ENCODE measurements around the gene PHACTR3.

Gene PHACTR3

GRCh38 chr20:59622496-59622895 is 18.2 kb downstream of the PHACTR3 start:
- no peak for DNase-seq (ENCODE audit: low read depth)

DNA sequence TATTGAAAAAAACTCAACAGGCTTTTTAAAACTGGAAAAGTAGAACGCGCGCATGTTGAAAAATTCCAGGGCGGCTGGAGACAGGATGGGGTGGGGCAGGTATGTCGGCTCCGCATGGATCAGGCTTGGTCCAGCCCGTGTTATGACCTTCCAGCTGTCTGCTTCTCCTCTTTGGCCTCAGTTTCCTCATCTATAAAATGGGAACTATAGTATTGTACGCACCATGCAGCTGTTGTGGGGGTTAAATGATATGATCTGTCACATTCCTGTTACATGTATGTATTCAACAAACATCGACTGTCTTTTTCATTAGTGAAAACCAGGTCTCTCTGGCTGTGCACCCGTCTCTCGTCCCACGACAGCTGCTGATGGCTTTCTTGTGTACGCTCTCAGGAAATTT is 18.8 kb downstream of the PHACTR3 start:
- no peak for DNase-seq (ENCODE audit: low read depth)

DNA sequence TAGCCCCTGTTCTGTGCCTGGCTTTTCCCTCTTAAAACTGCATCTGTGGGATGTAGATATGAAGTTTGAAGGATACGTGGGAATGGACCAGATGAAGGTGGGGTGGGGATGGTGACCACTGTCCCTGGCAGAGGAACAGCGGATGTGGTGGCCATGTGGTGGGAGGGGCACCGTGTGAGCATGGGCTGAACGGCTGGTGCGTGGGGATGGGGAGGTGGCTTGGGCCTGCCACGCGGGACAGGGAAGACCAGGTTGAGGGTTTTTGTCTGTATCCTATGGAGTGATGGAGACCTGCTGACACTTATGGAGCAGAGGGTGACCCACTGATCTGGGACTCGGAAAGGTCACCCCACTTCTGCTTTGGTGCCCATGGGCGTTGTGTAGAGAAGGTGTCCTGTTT is 19.2 kb downstream of the PHACTR3 start:
- no peak for DNase-seq (ENCODE audit: low read depth)

DNA sequence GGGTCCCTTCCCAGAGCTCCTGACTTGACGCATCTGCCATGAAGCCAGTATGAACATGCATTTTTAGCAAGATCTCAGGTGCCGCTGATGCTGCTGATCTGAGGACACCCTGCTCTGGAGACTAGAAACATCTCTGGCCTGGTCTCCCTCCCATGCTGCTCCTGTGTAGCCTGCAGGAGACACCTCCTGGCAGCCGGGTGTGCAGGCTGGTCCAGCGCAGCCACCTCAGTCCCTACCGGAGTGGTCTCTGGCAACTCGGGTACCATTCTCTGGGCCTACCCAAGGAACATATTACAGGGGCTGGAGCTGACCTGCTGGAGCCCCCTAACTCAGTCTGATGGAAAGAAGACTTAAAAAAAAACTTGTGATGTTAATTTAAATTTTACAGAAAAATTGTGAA is 20.1 kb downstream of the PHACTR3 start:
- no peak for DNase-seq (ENCODE audit: low read depth)

GRCh38 chr20:59625214-59625922 is 21.0 kb downstream of the PHACTR3 start:
- no peak for DNase-seq (ENCODE audit: low read depth)

DNA sequence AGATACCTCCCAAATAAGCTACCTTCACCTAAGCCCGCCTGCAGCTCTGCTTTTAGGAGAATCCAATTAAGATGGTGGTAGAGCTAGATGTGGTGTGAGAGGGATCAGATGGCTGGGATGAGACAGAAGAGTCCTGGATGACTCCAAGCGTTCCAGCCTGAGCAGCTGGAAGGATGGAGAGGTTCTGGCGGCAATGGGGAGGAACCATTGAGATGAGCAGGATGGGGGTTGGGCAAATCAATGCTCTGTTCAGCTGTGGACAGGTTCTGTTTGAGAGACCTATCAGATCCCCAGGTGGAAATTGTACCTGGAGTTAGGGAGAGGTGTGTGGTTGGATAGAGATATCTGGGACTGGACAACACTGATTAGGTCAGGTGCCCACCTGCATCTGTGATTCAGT is 23.0 kb downstream of the PHACTR3 start:
- no peak for DNase-seq (ENCODE audit: low read depth)

GRCh38 chr20:59628171-59628570 is 23.8 kb downstream of the PHACTR3 start:
- DNase-seq (ENCODE audit: low read depth), result no peak

DNA sequence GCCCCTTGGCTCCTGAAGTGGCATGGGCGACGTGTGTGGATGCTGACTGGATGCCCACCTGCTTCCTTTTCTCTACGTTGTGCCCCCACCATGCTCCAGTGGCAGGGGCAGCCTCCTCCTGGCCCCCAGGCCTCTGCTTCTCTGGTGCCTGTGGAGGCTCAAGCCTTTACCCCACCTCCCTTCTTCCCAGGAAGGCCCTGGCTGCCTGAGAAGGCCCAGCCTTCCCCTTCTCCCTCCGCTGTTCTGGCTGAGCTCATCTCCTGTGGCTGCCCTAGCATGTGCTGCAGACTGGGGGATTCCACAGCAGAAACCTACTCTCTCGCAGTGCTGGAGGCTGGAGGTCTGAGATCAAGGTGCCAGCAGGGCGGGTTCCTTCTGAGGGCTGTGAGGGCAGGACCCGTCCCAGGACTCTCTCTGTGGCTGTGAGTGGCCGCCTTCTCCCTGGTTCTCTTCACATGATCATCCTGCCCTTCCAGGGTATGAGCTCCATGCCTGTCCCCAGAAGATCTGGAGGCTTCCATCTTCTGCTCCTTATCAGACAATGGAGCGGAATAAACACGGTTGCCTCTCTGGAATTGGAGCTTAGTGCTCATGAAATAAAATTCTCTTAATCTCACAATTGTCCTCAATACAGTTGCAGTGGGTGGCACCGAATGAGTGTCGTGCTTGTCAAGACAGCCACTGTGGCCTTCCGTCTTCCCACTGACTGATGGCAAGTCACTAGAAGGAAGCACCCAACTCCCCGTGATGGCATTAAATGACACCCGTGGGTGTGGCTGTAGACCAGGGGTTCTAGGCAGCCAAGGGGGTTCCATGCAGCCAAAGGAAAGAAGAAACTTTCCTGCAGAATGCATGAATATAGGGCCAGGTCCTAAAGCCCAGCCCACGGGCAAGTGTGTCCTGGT is 25.1 kb downstream of the PHACTR3 start:
- DNase-seq (ENCODE audit: low read depth), result no peak

GRCh38 chr20:59630526-59630925 is 26.2 kb downstream of the PHACTR3 start:
- no peak for DNase-seq (ENCODE audit: low read depth)

GRCh38 chr20:59631751-59632540 is 27.6 kb downstream of the PHACTR3 start:
- DNase-seq (ENCODE audit: low read depth), result no peak

DNA sequence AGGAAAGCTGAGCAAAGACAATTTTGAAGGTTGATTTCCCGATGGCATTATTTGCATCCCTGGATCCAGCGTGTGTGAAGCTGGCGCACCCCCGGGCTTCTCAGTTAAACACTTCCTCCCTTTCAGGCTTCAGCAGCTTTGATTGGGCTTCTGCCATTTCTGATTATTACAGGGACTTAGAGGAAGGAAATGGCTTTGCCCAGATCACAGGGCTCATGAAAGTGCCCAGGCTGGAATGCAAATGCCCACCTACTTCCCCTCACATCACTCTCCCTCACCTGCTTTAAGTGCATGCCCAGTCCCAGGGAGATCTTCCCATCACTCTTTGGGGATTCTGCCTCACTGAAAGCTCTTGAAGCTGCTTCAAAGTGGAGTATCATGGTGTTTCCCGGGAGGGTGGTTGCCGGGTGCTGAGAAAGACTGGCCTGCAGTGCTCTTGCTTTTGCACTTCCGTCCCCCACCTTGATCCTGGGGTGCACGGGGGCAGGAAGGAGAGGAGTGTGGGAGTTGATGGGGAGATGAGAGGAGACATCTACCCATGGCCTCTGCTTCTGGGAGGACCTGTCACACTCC is 28.3 kb downstream of the PHACTR3 start:
- DNase-seq (ENCODE audit: low read depth), result no peak

DNA sequence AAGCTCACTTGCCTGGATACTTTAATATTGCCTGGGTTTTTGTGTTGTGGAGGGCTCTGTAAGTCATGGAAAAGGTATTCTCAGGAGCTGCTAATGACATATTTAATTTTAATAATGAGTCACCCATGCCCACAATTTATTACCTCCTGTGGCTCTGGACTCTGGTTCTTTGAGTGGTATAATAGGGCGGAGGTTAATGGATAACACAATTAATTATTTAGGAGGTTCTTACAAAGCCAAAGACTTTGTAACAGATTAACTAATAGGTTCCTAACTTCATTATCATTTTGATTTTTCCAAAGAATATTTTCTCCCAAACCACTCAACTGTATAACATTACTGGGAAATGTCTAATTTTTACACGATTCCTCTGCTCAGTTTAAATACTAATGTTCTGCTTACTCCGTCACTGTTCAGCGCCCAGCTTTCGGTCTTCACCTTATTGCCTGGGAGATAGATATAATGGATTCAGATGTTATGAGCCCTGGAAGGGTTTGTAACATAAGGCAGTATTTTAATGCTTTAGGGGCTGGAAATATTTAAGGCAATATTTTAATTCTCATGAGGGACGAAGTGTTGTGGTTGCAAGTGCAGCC is 29.4 kb downstream of the PHACTR3 start:
- DNase-seq (ENCODE audit: low read depth), result no peak

DNA sequence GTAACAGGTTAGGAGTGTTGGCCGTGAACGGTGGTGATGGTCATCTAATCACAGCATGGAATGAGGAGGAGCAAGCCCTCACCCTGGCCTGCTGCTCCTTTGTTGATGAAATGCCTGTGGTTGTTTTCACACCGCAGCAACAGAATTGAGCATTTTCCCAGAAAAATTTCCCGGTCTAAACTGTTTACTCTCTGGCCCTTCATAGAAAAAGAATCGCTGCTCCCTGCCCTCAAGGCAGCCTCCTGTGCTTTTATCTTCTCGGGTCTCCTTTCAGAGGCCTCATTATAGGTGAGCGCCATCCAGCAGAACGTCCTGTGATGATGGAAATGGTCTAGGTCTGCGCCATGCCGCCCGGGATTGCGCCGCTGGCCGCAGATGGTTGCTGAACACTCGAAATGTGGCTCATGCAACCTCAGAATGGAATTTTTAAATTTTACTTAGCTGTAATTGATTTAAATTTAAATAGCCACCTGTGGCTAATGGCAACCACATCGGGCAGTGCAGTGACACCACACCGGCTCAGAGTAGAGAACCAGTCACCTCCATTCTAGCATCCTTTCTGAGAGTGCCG is 30.2 kb downstream of the PHACTR3 start:
- no peak for DNase-seq (ENCODE audit: low read depth)

GRCh38 chr20:59636766-59637370 is 32.5 kb downstream of the PHACTR3 start:
- DNase-seq (ENCODE audit: low read depth), result no peak

- DNase-seq (ENCODE audit: low read depth), result no peak
Observed at GRCh38 chr20:59640267-59640666, 35.9 kb downstream of the PHACTR3 start.

- no peak for DNase-seq (ENCODE audit: low read depth)
Observed at GRCh38 chr20:59643615-59644061, 39.3 kb downstream of the PHACTR3 start.

- DNase-seq (ENCODE audit: low read depth), result no peak
Observed at GRCh38 chr20:59644371-59644939, 40.1 kb downstream of the PHACTR3 start.

- no peak for DNase-seq (ENCODE audit: low read depth)
Observed at GRCh38 chr20:59645271-59645670, 40.9 kb downstream of the PHACTR3 start.

DNA sequence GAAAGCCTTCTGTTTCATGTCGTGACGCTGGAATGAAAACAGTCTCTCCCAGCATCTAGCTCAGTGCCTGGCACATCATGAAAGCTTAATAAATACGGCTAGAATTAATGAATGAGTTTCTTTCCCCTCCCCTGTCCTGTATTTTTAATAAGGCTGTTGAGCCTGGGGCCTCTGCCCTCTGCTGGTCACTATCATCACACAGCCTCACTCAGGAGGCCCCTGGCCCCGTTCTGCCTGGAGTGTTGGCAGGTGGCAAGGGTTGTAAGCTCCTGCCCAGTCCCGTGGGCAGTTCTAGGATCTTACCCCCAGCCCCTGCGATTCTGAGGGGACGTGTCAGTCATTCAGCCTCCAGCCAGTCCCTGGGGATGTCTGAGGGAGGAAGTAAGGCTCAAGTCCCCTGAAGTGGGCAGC is 41.4 kb downstream of the PHACTR3 start:
- DNase-seq (ENCODE audit: low read depth), result no peak

GRCh38 chr20:59646487-59646886 is 42.1 kb downstream of the PHACTR3 start:
- no peak for DNase-seq (ENCODE audit: low read depth)

GRCh38 chr20:59647271-59647670 is 42.9 kb downstream of the PHACTR3 start:
- no peak for DNase-seq (ENCODE audit: low read depth)
